Muscle layer of duodenum (tissue), 2 donors: ENCODE data around the gene TAGLN.

Experiments
- H3K27ac ChIP-seq: one replicate; pipeline ENCODE4 v1.7.0; 2013; ENCODE audit warnings: mild to moderate bottlenecking, low read length
- H3K27me3 ChIP-seq: one replicate; pipeline ENCODE4 v1.7.0; 2013; ENCODE audit warnings: low read depth, mild to moderate bottlenecking, control low read depth, low read length
- H3K36me3 ChIP-seq, 2 donors: one replicate each; pipeline ENCODE4 v1.7.0; 2013; ENCODE audit warnings: low read length in 2 of 2, control low read depth in 1 of 2, mild to moderate bottlenecking in 1 of 2; ENCODE audit not compliant: insufficient read depth in 2 of 2, control insufficient read depth in 1 of 2
- H3K4me1 ChIP-seq, 2 donors: one replicate each; pipeline ENCODE4 v1.7.0; 2013; ENCODE audit warnings: low read length in 2 of 2, mild to moderate bottlenecking in 2 of 2, control low read depth in 1 of 2, moderate library complexity in 1 of 2; ENCODE audit not compliant: insufficient read depth in 2 of 2, control insufficient read depth in 1 of 2
- H3K4me3 ChIP-seq, 2 donors: one replicate each; pipeline ENCODE4 v1.7.0; 2013; ENCODE audit warnings: low read length in 2 of 2, low read depth in 1 of 2, mild to moderate bottlenecking in 1 of 2
- H3K9me3 ChIP-seq, 2 donors: one replicate each; pipeline ENCODE4 v1.7.0; 2013; ENCODE audit warnings: low read length in 2 of 2, control low read depth in 1 of 2, mild to moderate bottlenecking in 1 of 2; ENCODE audit not compliant: control insufficient read depth in 1 of 2
- donor health status: healthy.

TAGLN gene

GRCh38 chr11:117172724-117173421, 26.3 kb upstream of the TAGLN start:
- no peaks in the 10 kb centered on the region for H3K27me3 ChIP-seq
- peaks cover 0 to 7% of the 10 kb centered on the region in 2 donors for H3K4me1 ChIP-seq
- no peak overlapping the region for H3K4me3 ChIP-seq
- no peak overlapping the region for H3K27ac ChIP-seq
- H3K36me3 ChIP-seq, result peaks cover 10 to 13% of the 10 kb centered on the region in 2 donors
- no peaks in the 10 kb centered on the region for H3K9me3 ChIP-seq

DNA sequence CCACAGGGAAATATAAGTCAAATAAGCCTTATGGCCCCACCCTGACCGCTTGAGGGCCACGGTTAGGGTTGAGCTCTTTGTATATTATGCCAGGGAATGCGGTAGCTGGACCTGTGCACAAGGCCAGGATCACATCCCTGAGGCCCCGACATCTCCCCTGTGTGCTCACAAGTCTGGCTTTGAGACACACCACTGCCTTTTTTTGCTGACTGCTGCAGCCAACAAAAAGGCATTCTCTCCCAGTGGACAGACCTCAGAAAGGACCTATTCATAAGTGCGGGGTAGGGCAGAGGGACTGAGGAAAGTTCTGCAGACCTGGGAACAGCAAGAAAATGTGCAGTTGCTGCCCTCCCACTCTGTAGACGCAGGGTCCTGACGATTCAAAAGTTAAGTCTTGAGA, 24.1 kb upstream of the TAGLN start:
- Histone ChIP-seq H3K4me3 (no peak overlapping the region), H3K9me3 (no peaks in the 10 kb centered on the region), H3K27me3 (no peaks in the 10 kb centered on the region), H3K36me3 (peaks cover 0 to 10% of the 10 kb centered on the region in 2 donors), H3K4me1 (peaks cover 0 to 17% of the 10 kb centered on the region in 2 donors), H3K27ac (no peak overlapping the region)

- H3K9me3 ChIP-seq, result no peaks in the 10 kb centered on the region
- no peaks in the 10 kb centered on the region for H3K27me3 ChIP-seq
- peaks cover 0 to 9% of the 10 kb centered on the region in 2 donors for H3K36me3 ChIP-seq
- no peak overlapping the region for H3K4me3 ChIP-seq
- peaks cover 2 to 24% of the 10 kb centered on the region in 2 donors for H3K4me1 ChIP-seq
- no peak overlapping the region for H3K27ac ChIP-seq
Measured at GRCh38 chr11:117175781-117176180, 23.4 kb upstream of the TAGLN start.

DNA sequence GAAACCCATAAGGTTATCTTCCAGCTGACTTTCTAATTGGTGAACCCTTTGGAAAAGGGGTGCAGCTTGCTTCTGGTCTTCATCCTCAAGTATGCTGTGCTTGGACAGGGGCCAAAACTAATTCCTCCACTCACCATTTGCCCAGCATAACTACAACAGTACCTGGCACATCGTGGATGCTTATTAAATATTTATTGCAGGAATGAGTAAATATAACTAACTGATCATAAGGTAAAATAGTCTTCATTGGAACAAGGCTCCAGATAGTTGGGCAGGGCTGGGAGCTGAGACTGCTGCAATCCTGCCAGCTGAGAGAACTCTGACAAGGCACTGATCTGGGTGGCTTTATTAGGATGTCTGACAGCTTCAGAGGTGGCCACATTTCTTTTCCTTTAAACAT, 23.0 kb upstream of the TAGLN start:
- Histone ChIP-seq H3K27ac (no peak overlapping the region), H3K9me3 (no peaks in the 10 kb centered on the region)

GRCh38 chr11:117177534-117178209, 21.5 kb upstream of the TAGLN start:
- Histone ChIP-seq H3K27ac (peak overlapping the region; percentile 83), H3K4me1 (peaks cover 6 to 27% of the 10 kb centered on the region in 2 donors), H3K4me3 (peak overlapping the region; percentile 66 to 71), H3K27me3 (no peaks in the 10 kb centered on the region), H3K36me3 (peaks cover 3 to 8% of the 10 kb centered on the region in 2 donors), H3K9me3 (no peaks in the 10 kb centered on the region)

More for the DNA sequence above, 23.0 kb upstream of the TAGLN start:
- Histone ChIP-seq H3K27me3 (no peaks in the 10 kb centered on the region), H3K4me3 (no peak overlapping the region), H3K36me3 (peaks cover 0 to 5% of the 10 kb centered on the region in 2 donors), H3K4me1 (peaks cover 6 to 28% of the 10 kb centered on the region in 2 donors)

- H3K27ac ChIP-seq, result peak within 1 kb of the TSS; percentile 83
- H3K27me3 ChIP-seq, result no peaks in the 10 kb centered on the region
- peaks cover 6 to 27% of the 10 kb centered on the region in 2 donors for H3K4me1 ChIP-seq
- no peaks in the 10 kb centered on the region for H3K9me3 ChIP-seq
- peaks cover 5 to 11% of the 10 kb centered on the region in 2 donors for H3K36me3 ChIP-seq
- H3K4me3 ChIP-seq, result peak within 1 kb of the TSS; percentile 71 to 90
Measured at GRCh38 chr11:117178210-117179034, 20.7 kb upstream of the TAGLN start, which contains the start of gene SIDT2. Gene SIDT2, plus strand, starts transcription at chr11:117178743. Its CDS starts 521 bp downstream, at chr11:117179264.

- Histone ChIP-seq H3K9me3 (no peaks in the 10 kb centered on the region), H3K36me3 (peaks cover 5 to 20% of the 10 kb centered on the region in 2 donors), H3K4me1 (peaks cover 6 to 27% of the 10 kb centered on the region in 2 donors), H3K4me3 (peak overlapping the region; percentile 71 to 90), H3K27ac (peak overlapping the region; percentile 62), H3K27me3 (no peaks in the 10 kb centered on the region)
Measured at GRCh38 chr11:117179048-117179999, 19.8 kb upstream of the TAGLN start.

DNA sequence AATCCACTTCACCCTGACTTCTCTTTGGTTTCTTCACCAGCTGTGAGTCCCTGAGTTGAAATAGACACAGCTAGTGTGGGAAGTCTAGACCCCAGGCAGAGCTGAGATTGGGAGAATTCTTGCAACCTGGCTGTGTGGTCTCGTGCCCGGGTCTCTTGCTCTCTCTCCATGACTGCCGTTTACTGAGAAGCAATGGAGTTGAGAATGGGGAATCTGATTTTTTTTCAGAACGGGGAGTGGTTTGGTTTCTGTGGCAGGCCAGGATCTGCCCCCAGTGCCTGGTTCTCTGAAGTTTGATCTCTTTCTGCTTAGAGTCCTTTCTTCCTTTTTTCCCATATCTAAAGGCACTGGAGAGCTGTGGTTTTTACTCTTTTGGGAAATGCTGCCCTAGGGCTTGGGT, 19.1 kb upstream of the TAGLN start:
- no peaks in the 10 kb centered on the region for H3K27me3 ChIP-seq
- peak overlapping the region; percentile 71 to 90 for H3K4me3 ChIP-seq
- H3K27ac ChIP-seq, result peak overlapping the region; percentile 62
- peaks cover 6 to 27% of the 10 kb centered on the region in 2 donors for H3K4me1 ChIP-seq
- H3K9me3 ChIP-seq, result no peaks in the 10 kb centered on the region
- H3K36me3 ChIP-seq, result peaks cover 5 to 21% of the 10 kb centered on the region in 2 donors

- Histone ChIP-seq H3K27me3 (no peaks in the 10 kb centered on the region), H3K36me3 (peaks cover 5 to 23% of the 10 kb centered on the region in 2 donors), H3K27ac (no peak overlapping the region), H3K4me1 (peaks cover 6 to 27% of the 10 kb centered on the region in 2 donors), H3K9me3 (no peaks in the 10 kb centered on the region), H3K4me3 (peak overlapping the region; percentile 35 to 39)
Measured at GRCh38 chr11:117180661-117181585, 18.2 kb upstream of the TAGLN start.
